ENCODE data around the gene RASSF5.
A peak's percentile ranks its signal among the peaks of the same experiment; 100 is the strongest.
"Not testable (repeated sequence)": the region's sequence is repeated elsewhere in the genome, so short reads cannot be mapped to it uniquely, and the experiment has no call there.

RASSF5 gene

GRCh38 chr1:206472454-206472853 is 34.9 kb upstream of the RASSF5 start:
- in situ Hi-C loops (cut with MboI; ENCODE audit: low pct_unique_long_range_greater_than_20kb, low sequenced_read_pairs), result no loop called here
- peak; percentile 93 for DNase-seq

- in situ Hi-C loops (cut with MboI; ENCODE audit: low pct_unique_long_range_greater_than_20kb, low sequenced_read_pairs), result no loop called here
- no peak for DNase-seq
Measured at GRCh38 chr1:206472886-206473285, 34.4 kb upstream of the RASSF5 start.

GRCh38 chr1:206476058-206476457 is 31.3 kb upstream of the RASSF5 start:
- in situ Hi-C loops (cut with MboI; ENCODE audit: low pct_unique_long_range_greater_than_20kb, low sequenced_read_pairs), result no loop called here
- no peak for DNase-seq

- in situ Hi-C loops (cut with MboI; ENCODE audit: low pct_unique_long_range_greater_than_20kb, low sequenced_read_pairs), result no loop called here
- no peak for DNase-seq
Measured at GRCh38 chr1:206476591-206476990, 30.7 kb upstream of the RASSF5 start.

- no peak for DNase-seq
- in situ Hi-C loops (cut with MboI; ENCODE audit: low pct_unique_long_range_greater_than_20kb, low sequenced_read_pairs), result no loop called here
Measured at GRCh38 chr1:206477110-206477509, 30.2 kb upstream of the RASSF5 start.

GRCh38 chr1:206477581-206478380 is 29.6 kb upstream of the RASSF5 start:
- in situ Hi-C loops (cut with MboI; ENCODE audit: low pct_unique_long_range_greater_than_20kb, low sequenced_read_pairs), result no loop called here
- no peak for DNase-seq

GRCh38 chr1:206478746-206479145 is 28.6 kb upstream of the RASSF5 start:
- in situ Hi-C loops (cut with MboI; ENCODE audit: low pct_unique_long_range_greater_than_20kb, low sequenced_read_pairs), result no loop called here
- DNase-seq, result no peak

GRCh38 chr1:206479183-206480125 is 27.9 kb upstream of the RASSF5 start:
- peak; percentile 69 for DNase-seq
- in situ Hi-C loops (cut with MboI; ENCODE audit: low pct_unique_long_range_greater_than_20kb, low sequenced_read_pairs), result no loop called here

- no peak for DNase-seq
- in situ Hi-C loops (cut with MboI; ENCODE audit: low pct_unique_long_range_greater_than_20kb, low sequenced_read_pairs), result no loop called here
Measured at GRCh38 chr1:206480211-206480610, 27.1 kb upstream of the RASSF5 start.

GRCh38 chr1:206482611-206483010 is 24.7 kb upstream of the RASSF5 start:
- no peak for DNase-seq
- in situ Hi-C loops (cut with MboI; ENCODE audit: low pct_unique_long_range_greater_than_20kb, low sequenced_read_pairs), result no loop called here

- DNase-seq; in situ Hi-C loops (cut with MboI; ENCODE audit: low pct_unique_long_range_greater_than_20kb, low sequenced_read_pairs): not testable (repeated sequence)
Measured at GRCh38 chr1:206483864-206484263, 23.5 kb upstream of the RASSF5 start.

- in situ Hi-C loops (cut with MboI; ENCODE audit: low pct_unique_long_range_greater_than_20kb, low sequenced_read_pairs), result no loop called here
- DNase-seq, result no peak
Measured at GRCh38 chr1:206484901-206485300, 22.4 kb upstream of the RASSF5 start.

- in situ Hi-C loops (cut with MboI; ENCODE audit: low pct_unique_long_range_greater_than_20kb, low sequenced_read_pairs), result no loop called here
- DNase-seq, result no peak
Measured at GRCh38 chr1:206486995-206487788, 20.1 kb upstream of the RASSF5 start.

- DNase-seq, result no peak
- in situ Hi-C loops (cut with MboI; ENCODE audit: low pct_unique_long_range_greater_than_20kb, low sequenced_read_pairs), result no loop called here
Measured at GRCh38 chr1:206487970-206488369, 19.4 kb upstream of the RASSF5 start.

- no peak for DNase-seq
- in situ Hi-C loops (cut with MboI; ENCODE audit: low pct_unique_long_range_greater_than_20kb, low sequenced_read_pairs), result no loop called here
Measured at GRCh38 chr1:206488466-206488865, 18.9 kb upstream of the RASSF5 start.

- in situ Hi-C loops (cut with MboI; ENCODE audit: low pct_unique_long_range_greater_than_20kb, low sequenced_read_pairs), result loop anchor here (10.0 kb wide), 1 partner anchor 95 kb away; no protein-coding TSS in a partner anchor
- DNase-seq, result peak; percentile 75
Measured at GRCh38 chr1:206489980-206490770, 17.2 kb upstream of the RASSF5 start.

- in situ Hi-C loops (cut with MboI; ENCODE audit: low pct_unique_long_range_greater_than_20kb, low sequenced_read_pairs), result loop anchor here (10.0 kb wide), 1 partner anchor 94 kb away; no protein-coding TSS in a partner anchor
- no peak for DNase-seq
Measured at GRCh38 chr1:206490771-206491405, 16.4 kb upstream of the RASSF5 start.

GRCh38 chr1:206491616-206492015 is 15.7 kb upstream of the RASSF5 start:
- in situ Hi-C loops (cut with MboI; ENCODE audit: low pct_unique_long_range_greater_than_20kb, low sequenced_read_pairs), result loop anchor here (10.0 kb wide), 1 partner anchor 93 kb away; no protein-coding TSS in a partner anchor
- DNase-seq, result no peak

All from KBM-7 (cell line).